ENCODE data around the gene AURKB. TPM values are rescaled to one million over a fixed set of nuclear protein-coding genes. Genes with fewer than 3 reads are reported as not detected.

The AURKB gene
- total and polyA plus RNA-seq, 2 of the 13 experiments (the other 11 are each of a cell fraction or from before 2014, with no cell fraction given) = 29.5 to 75.3 TPM

- no peak for TF ChIP-seq CENPT (CRISPR knock-in tag; IDR thresholded peaks at IDR 0.05; ENCODE audit: low read depth)
- no peak for TF ChIP-seq PPARG (CRISPR knock-in tag; conservative IDR thresholded peaks at IDR 0.05)
These were observed 11.9 kb upstream of the AURKB start (continued) for GRCh38 chr17:8222380-8222629.

DNA sequence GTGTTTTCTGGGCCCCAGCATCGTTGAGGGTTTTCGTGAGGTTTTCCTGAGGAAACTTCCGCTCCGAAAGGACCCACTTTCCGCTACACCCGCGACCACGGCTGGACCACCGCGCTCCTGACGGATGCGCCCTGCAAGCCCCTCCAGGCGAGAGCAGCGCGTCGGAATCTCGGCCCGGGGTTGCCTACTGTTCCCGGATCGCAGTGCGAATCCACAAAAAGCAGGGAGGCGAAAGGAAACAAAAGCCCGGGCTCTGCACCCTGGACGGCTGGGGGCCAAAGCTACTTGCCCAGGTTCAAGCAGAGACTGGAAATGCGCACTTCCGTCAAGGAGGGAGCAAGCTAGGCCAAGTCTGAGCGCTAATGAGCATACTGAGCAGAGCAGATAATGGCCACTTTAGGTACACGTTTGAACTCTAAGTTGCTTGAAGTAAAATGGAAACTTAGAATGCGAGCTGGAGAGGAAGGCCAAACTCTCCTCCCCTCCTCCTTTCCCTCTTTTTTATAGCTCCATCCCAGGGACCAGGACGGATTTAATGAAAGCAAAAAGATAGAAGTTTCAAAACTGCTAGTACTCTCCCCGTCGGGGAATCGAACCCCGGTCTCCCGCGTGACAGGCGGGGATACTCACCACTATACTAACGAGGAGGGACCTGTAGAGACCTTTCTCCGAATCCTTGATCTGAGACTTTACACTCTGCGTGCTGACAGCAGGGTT lies 11.4 kb upstream of the AURKB start:
- Histone ChIP-seq H3K9ac (ENCODE audit: insufficient read depth, low read depth, low read length) (peak overlapping the region; percentile 80), H2AFZ (ENCODE audit: low read length) (peak overlapping the region; percentile 95), H3K27me3 (ENCODE audit: control insufficient read depth in 1 of 2, insufficient read depth in 2 of 2, low read length in 2 of 2) (no peaks in the 10 kb centered on the region; a peak in 1 of 5 replicates), H3K4me3 (replicated peaks in 1 of 3; ENCODE audit: insufficient read depth in 1 of 3, low read depth in 2 of 3, low read length in 3 of 3) (peak overlapping the region; percentile 70 to 86 (median 85)), H3K4me2 (ENCODE audit: low read depth, low read length) (peak overlapping the region; percentile 95), H3K79me2 (ENCODE audit: insufficient read depth, low read length) (no peaks in the 10 kb centered on the region), H3K9me3 (ENCODE audit: low read length) (no peaks in the 10 kb centered on the region), H3K27ac (ENCODE audit: extremely low read length, insufficient read depth, low read length) (peak overlapping the region; percentile 91), H3K36me3 (replicated peaks in 1 of 2; ENCODE audit: control insufficient read depth in 1 of 2, insufficient read depth in 2 of 2, low read length in 2 of 2) (no peaks in the 10 kb centered on the region), H3K4me1 (ENCODE audit: insufficient read depth, low read length) (peaks cover 36% of the 10 kb centered on the region), H4K20me1 (ENCODE audit: insufficient read depth, low read length) (peaks cover 4% of the 10 kb centered on the region; the same call in 1 of the 2 replicates)
- in situ Hi-C loops (cut with HindIII; ENCODE audit: extremely low pct_ligation_motif_present, low pct_unique_long_range_greater_than_20kb) = loop anchor here (5.0 kb wide), 2 partner anchors 35 to 80 kb away; no protein-coding TSS in a partner anchor
- peak; percentile 42 for ATAC-seq
- peak; percentile 18 for FAIRE-seq
- no peak for DNase-seq (ENCODE audit: low spot score)
- no TSS peak for BruUV-seq (replicated peaks)
- intact Hi-C loops (cut with micrococcal nuclease; ENCODE audit: unreplicated experiment) = loop anchor here (1.0 to 5.0 kb wide), 4 partner anchors 27 to 155 kb away; partner anchors contain the start of genes KRABD2 and PFAS
- ChIA-PET CTCF (ENCODE audit: low intra/inter-chr PET ratio, low total read pairs) (no interaction called here), POLR2A (interaction anchor here (0.9 to 7.7 kb wide), 17 partner anchors 11 to 365 kb away, joined by 3 to 111 read pairs (median 6); partner anchors contain the start of genes AURKB, BORCS6, CTC1 and KRABD2)
- under 1% methylated on average over 34 of the region's 40 CpGs for WGBS (ENCODE audit: low lambda C conversion rate)
- TF ChIP-seq, protein P1, sequence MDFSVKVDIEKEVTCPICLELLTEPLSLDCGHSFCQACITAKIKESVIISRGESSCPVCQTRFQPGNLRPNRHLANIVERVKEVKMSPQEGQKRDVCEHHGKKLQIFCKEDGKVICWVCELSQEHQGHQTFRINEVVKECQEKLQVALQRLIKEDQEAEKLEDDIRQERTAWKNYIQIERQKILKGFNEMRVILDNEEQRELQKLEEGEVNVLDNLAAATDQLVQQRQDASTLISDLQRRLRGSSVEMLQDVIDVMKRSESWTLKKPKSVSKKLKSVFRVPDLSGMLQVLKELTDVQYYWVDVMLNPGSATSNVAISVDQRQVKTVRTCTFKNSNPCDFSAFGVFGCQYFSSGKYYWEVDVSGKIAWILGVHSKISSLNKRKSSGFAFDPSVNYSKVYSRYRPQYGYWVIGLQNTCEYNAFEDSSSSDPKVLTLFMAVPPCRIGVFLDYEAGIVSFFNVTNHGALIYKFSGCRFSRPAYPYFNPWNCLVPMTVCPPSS (IDR thresholded peaks at IDR 0.05) = no peak
- TF ChIP-seq TRAFD1 (CRISPR knock-in tag; IDR thresholded peaks at IDR 0.05; ENCODE audit: borderline replicate concordance) (no peak), TGIF2 (CRISPR knock-in tag; IDR thresholded peaks at IDR 0.05) (peak; percentile 42; the same call in 1 of the 2 replicates), YEATS4 (CRISPR knock-in tag; IDR thresholded peaks at IDR 0.05; ENCODE audit: borderline replicate concordance) (0 out of 2 replicates have a peak, but pooled peaks have one; percentile 37), NONO (IDR thresholded peaks at IDR 0.05) (no peak), NONO (CRISPR knock-in tag; conservative IDR thresholded peaks at IDR 0.05) (0 out of 2 replicates have a peak, but pooled peaks have one; percentile 47), KDM3A (CRISPR knock-in tag; IDR thresholded peaks at IDR 0.05; ENCODE audit: low read depth) (no peak), TBL1XR1 (IDR thresholded peaks at IDR 0.05; ENCODE audit: borderline replicate concordance, low read length, partially characterized antibody) (peak; percentile 22), MTF1 (CRISPR knock-in tag; IDR thresholded peaks at IDR 0.05) (0 out of 2 replicates have a peak, but pooled peaks have one; percentile 9), ZNF773 (CRISPR knock-in tag; IDR thresholded peaks at IDR 0.05; ENCODE audit: borderline replicate concordance) (0 out of 2 replicates have a peak, but pooled peaks have one; percentile 21), ZNF629 (CRISPR knock-in tag; conservative IDR thresholded peaks at IDR 0.05) (peak; percentile 56; the same call in 1 of the 2 replicates), NAIF1 (CRISPR knock-in tag; IDR thresholded peaks at IDR 0.05; ENCODE audit: borderline replicate concordance) (no peak), ZSCAN29 (CRISPR knock-in tag; conservative IDR thresholded peaks at IDR 0.05) (peak; percentile 72), FOXC1 (CRISPR knock-in tag; IDR thresholded peaks at IDR 0.05; ENCODE audit: borderline replicate concordance) (peak; percentile 45), ZFP82 (CRISPR knock-in tag; IDR thresholded peaks at IDR 0.05; ENCODE audit: borderline replicate concordance) (0 out of 2 replicates have a peak, but pooled peaks have one; percentile 3), JUN (CRISPR knock-in tag; IDR thresholded peaks at IDR 0.05) (peak; percentile 57), SMAD3 (CRISPR knock-in tag; IDR thresholded peaks at IDR 0.05) (no peak), ZNF333 (CRISPR knock-in tag; IDR thresholded peaks at IDR 0.05; ENCODE audit: borderline replicate concordance) (no peak), ZNF703 (CRISPR knock-in tag; IDR thresholded peaks at IDR 0.05; ENCODE audit: borderline replicate concordance) (no peak)

Data from HepG2 (cell line).